CMK (cell line): ENCODE data around the gene ADCY5.
"Not testable (repeated sequence)": the region's sequence is repeated elsewhere in the genome, so short reads cannot be mapped to it uniquely, and the experiment has no call there.

Experiments
- DNase-seq: peaks from one replicate; pipeline ENCODE4 v3.0.0-alpha.2; 2010; ENCODE audit warnings: low read depth

ADCY5 gene

DNA sequence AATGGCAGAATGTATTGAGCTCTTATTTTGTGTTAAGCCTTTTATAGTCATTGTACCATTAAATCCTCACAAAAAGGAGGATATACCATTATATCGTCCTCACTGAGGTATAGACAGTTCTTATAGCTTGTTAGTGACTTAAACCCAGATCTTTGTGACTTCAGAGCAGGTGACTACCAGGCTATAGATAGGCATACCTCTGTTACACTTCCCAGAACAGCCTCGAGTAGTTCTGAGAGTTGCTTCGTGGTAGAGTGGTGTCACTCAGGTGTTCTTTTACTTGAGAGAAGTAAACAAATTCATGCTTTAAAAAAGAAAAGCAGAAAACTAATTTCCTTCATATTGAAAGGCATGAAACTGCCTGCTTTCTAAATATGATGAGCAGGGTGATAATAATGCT is 187.2 kb downstream of the ADCY5 start:
- no peak for DNase-seq

DNA sequence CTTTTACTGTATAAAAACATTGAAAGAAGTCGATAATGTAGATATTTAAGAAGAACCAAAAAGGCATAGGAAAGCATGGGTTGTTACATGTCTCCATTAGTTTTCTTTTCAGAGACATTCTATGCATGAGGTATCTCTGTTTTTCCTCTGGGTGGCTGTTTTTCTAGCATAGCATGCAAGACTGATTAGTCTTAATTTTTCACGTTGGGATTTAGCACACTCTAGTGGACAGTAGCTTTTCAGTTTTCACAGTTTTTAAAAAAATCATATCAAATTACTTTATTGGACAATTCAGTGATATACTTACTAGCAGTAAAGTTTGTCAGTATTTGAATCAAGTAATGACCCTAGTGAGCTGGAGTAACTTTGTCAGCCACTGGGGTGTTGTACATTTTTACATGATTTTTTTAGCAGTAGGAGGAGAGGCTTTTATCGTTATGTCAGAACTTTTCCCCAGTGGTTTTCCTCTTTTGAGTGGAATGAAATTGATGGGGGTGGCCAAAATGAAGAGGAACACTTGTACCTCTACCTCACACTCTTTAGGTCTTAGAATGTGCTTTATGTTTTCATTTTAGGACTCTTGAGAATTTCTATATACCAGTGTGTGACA is 190.0 kb downstream of the ADCY5 start:
- DNase-seq = no peak

DNA sequence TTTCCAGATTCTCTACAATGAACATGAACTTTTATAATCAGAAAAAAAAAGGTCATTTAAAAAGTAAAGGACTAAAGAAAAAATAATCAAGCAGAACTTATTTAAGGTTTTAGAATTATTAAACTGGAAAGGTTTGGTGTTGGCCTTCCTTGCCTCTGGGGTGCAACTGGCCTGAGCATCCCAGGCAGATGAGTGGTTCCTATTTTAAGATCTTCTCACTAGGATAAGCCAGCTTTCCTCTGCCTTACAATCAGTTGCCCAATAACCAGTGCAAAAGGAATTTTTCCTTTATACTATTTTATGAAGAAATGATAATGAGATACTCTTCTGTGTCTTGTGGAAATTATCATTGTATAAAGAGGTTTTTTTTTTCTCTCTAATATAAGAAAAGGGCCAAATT is 190.5 kb downstream of the ADCY5 start:
- no peak for DNase-seq

DNA sequence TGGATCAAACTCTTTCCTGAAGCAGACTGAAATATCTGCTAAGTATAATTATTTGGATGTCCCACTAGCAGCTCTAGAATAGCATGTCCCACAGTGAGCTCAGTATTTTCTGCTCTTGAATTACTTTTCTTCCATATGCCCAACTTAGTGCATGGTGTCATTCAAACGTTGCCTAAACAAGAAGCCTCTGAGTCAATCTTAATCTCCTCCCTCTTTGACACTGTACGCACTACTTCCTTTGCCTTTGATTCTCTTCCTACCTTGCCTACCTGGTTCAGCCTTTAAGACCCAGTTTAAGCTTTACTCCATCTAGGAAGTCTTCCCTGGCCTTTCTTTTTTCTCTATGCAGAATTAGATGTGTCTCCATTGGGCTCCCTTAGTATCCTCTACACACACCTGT is 192.6 kb downstream of the ADCY5 start:
- DNase-seq = no peak

DNA sequence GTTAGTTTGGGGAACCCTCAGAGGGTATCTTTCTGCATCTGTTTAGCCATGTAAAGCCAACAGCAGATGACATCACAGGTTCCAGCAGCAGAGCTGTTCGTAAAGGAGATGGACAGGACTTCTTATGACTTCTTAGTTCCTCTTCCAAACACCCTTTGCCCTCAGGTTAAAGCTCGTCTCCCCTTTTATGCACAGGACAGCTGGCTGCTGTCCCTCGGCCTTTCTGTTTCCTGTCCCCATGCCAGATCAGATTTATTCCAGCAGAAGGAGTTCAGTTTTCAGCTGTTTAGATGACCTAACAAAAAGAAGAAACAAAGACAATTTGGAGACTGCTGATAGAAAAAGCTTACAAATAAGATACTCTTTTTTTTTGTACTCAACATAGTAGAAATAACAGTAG is 202.0 kb downstream of the ADCY5 start:
- DNase-seq = no peak

DNA sequence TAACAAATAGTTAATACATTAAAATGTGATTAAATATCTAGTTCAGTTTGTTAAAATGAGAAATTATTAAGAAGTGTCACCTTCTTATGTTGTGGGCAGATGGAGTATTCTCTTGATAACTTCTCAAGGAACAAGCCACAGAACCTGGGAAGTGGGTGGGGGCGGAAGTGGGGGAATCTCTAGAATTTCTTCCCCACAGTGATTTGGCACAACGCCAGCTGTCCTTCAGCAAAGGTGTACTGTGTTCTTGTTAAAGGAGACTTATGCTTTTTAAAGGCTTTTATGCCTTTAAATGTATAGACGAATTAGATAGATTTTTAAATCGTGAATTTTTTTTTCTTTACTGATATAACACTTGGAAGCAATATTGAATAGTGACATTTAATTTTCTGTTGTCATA is 204.8 kb downstream of the ADCY5 start:
- DNase-seq = no peak

DNA sequence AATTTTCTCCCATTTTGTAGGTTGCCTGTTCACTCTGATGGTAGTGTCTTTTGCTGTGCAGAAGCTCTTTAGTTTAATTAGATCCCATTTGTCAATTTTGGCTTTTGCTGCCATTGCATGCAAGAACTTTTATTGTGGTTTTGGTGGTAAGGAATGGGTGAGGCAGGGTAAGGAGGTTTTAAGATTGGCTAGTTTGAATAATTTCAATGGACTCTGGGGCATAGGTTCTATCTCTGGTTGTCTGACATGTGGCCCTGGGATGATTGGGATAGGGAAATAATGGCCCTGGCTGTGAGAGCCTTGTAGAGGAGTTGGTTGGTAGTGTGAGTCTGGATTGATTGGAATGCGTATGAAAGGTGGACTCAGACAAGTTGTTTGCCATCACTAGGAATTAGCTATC is 209.1 kb downstream of the ADCY5 start:
- no peak for DNase-seq

DNA sequence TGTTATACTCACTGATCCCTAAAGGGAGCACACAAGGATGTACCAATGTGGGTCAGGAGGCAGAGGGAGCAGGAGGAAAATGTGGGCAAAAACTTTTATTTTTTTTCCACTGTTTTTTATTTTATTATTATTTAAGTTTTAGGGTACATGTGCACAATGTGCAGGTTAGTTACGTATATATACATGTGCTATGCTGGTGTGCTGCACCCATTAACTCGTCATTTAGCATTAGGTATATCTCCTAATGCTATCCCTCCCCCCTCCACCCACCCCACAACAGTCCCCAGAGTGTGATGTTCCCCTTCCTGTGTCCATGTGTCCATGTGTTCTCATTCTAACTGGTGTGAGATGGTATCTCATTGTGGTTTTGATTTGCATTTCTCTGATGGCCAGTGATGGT is 209.7 kb downstream of the ADCY5 start:
- not testable (repeated sequence) for DNase-seq

DNA sequence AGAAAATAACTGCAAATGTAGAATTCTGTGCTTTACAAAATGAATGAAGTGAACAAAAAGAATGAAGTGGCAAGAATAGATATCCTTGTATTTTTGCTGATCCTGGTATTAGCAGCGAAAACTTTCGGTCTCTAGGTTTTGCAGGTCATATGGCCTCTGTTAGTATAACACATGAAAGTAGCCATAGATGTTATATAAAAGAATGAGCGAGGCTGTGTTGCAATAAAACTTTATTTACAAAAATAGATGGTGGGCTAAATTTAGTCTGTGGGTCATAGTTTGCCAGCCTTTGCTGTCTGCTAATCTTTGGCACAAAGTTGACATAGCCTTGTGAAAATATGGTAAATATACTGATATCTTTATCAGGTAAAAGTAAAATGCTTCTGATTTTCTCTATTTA is 212.0 kb downstream of the ADCY5 start:
- no peak for DNase-seq
